Upper lobe of right lung (tissue), 1 donor: ENCODE measurements around the gene GUCY1A2. TPM values are rescaled to one million over a fixed set of nuclear protein-coding genes. Genes with fewer than 3 reads are reported as not detected.
"Not testable (repeated sequence)": the region's sequence is repeated elsewhere in the genome, so short reads cannot be mapped to it uniquely, and the experiment has no call there.

Experiments used
- ATAC-seq: fragments of 200-7000 bp; cut with Tn5 transposase; one replicate; pipeline ENCODE4 v1.9.1; 2020; ENCODE audit warnings: mild to moderate bottlenecking, moderate library complexity
- DNase-seq: peaks from one replicate; pipeline ENCODE4 v3.0.0-alpha.2; 2020
- H3K27ac ChIP-seq: fragments of 200-600 bp; one replicate; pipeline ENCODE4 v1.8.0; 2022
- H3K27me3 ChIP-seq: fragments of 200-600 bp; one replicate; pipeline ENCODE4 v1.8.0; 2022; ENCODE audit warnings: mild to moderate bottlenecking
- H3K36me3 ChIP-seq: fragments of 200-600 bp; one replicate; pipeline ENCODE4 v1.8.0; 2022
- H3K4me1 ChIP-seq: fragments of 200-600 bp; one replicate; pipeline ENCODE4 v1.8.0; 2022
- H3K4me3 ChIP-seq: fragments of 200-600 bp; one replicate; pipeline ENCODE4 v1.8.0; 2022; ENCODE audit warnings: mild to moderate bottlenecking
- H3K9me3 ChIP-seq: fragments of 200-600 bp; one replicate; pipeline ENCODE4 v1.8.0; 2022
- CTCF ChIP-seq: fragments of 200-600 bp; IDR thresholded peaks from one replicate; pipeline ENCODE4 v1.8.0; 2022; ENCODE audit warnings: antibody characterized with exemption
- intact Hi-C: fragments of 100-400 bp; cut with DNase I; formaldehyde crosslinking; loops from one replicate; pipeline ENCODE4 v1.11.0; 2022
- total RNA-seq: library from RNA; stranded (reverse); fragmentation: NEBNext Ultra II Directional; extraction: Animal tissue kit (Norgen Biotek cat#: 25700); gene quantifications from one replicate; pipeline ENCODE4 v1.2.1, GENCODE V29; 2021
- donor health status: DM: no; HTN: yes; CAD: no; lungs with severe emphysema.

Gene GUCY1A2
- total RNA-seq, 1 donor from 2014 or later = 31.1 TPM

- ATAC-seq (no peak), DNase-seq (no peak)
- TF ChIP-seq CTCF = no peak
- no peaks in the 10 kb centered on the region for H3K9me3 ChIP-seq
- no peaks in the 10 kb centered on the region for H3K27me3 ChIP-seq
- no peaks in the 10 kb centered on the region for H3K4me1 ChIP-seq
- H3K27ac ChIP-seq = no peak overlapping the region
- no peak overlapping the region for H3K4me3 ChIP-seq
- H3K36me3 ChIP-seq = no peaks in the 10 kb centered on the region
- intact Hi-C loops = no loop called here
Observed at GRCh38 chr11:106914409-106914808, 103.9 kb downstream of the GUCY1A2 start.

GRCh38 chr11:106913141-106913540, 105.1 kb downstream of the GUCY1A2 start:
- H3K27me3 ChIP-seq = no peaks in the 10 kb centered on the region
- no peak for TF ChIP-seq CTCF
- no peaks in the 10 kb centered on the region for H3K36me3 ChIP-seq
- no peak for DNase-seq
- no peaks in the 10 kb centered on the region for H3K4me1 ChIP-seq
- H3K27ac ChIP-seq = no peak overlapping the region
- no peaks in the 10 kb centered on the region for H3K9me3 ChIP-seq
- no peak overlapping the region for H3K4me3 ChIP-seq
- intact Hi-C loops = no loop called here
- ATAC-seq = no peak

GRCh38 chr11:106904826-106905225, 113.5 kb downstream of the GUCY1A2 start:
- TF ChIP-seq CTCF = no peak
- Histone ChIP-seq H3K27me3 (no peaks in the 10 kb centered on the region), H3K4me3 (no peak overlapping the region), H3K4me1 (no peaks in the 10 kb centered on the region), H3K27ac (no peak overlapping the region), H3K36me3 (no peaks in the 10 kb centered on the region), H3K9me3 (no peaks in the 10 kb centered on the region)
- no peak for DNase-seq
- ATAC-seq = no peak
- intact Hi-C loops = no loop called here

GRCh38 chr11:106889718-106890117, 128.6 kb downstream of the GUCY1A2 start:
- Histone ChIP-seq H3K9me3 (no peaks in the 10 kb centered on the region), H3K27me3 (no peaks in the 10 kb centered on the region), H3K4me1 (no peaks in the 10 kb centered on the region), H3K36me3 (no peaks in the 10 kb centered on the region), H3K27ac (no peak overlapping the region), H3K4me3 (no peak overlapping the region)
- intact Hi-C loops = no loop called here
- no peak for DNase-seq
- ATAC-seq = no peak
- TF ChIP-seq CTCF = no peak

GRCh38 chr11:106888386-106888785, 129.9 kb downstream of the GUCY1A2 start:
- no peaks in the 10 kb centered on the region for H3K9me3 ChIP-seq
- TF ChIP-seq CTCF = no peak
- H3K27ac ChIP-seq = no peak overlapping the region
- intact Hi-C loops = no loop called here
- no peak overlapping the region for H3K4me3 ChIP-seq
- no peaks in the 10 kb centered on the region for H3K4me1 ChIP-seq
- DNase-seq = no peak
- no peaks in the 10 kb centered on the region for H3K27me3 ChIP-seq
- H3K36me3 ChIP-seq = no peaks in the 10 kb centered on the region
- ATAC-seq = no peak

GRCh38 chr11:106883693-106884092, 134.6 kb downstream of the GUCY1A2 start:
- H3K36me3 ChIP-seq, H3K27me3 ChIP-seq, H3K27ac ChIP-seq, DNase-seq, H3K4me3 ChIP-seq, H3K9me3 ChIP-seq, H3K4me1 ChIP-seq, intact Hi-C loops, ATAC-seq: not testable (repeated sequence)
